IMR-90 (cell line): ENCODE results near the gene ING2. TPM values are rescaled to one million over a fixed set of nuclear protein-coding genes. Genes with fewer than 3 reads are reported as not detected.

Source experiments
- ATAC-seq: fragments of 200-7000 bp; cut with Tn5 transposase; 2 replicates; pipeline ENCODE4 v1.9.1; 2020; ENCODE audit warnings: low read depth, mild to moderate bottlenecking, moderate library complexity
- BruUV-seq: library from RNA; stranded (reverse); fragments of 400-500 nt; replicated peaks from 2 replicates; lab custom pipeline; 2021; lab: Mats Ljungman, UMichigan
- CTCF ChIA-PET: fragments of 300-600 bp; formaldehyde crosslinking; extraction: SDS; loops from one replicate; lab custom pipeline; 2021; ENCODE audit warnings: antibody characterized with exemption; lab: Yijun Ruan, JAX
- POLR2A ChIA-PET: fragments of 300-600 bp; sonication (Branson Sonifier 250); formaldehyde crosslinking; loops from one replicate; lab custom pipeline; 2022; ENCODE audit warnings: antibody characterized with exemption; ENCODE audit not compliant: unreplicated experiment; lab: Charles Lee
- DNase-seq: peaks from one replicate; pipeline ENCODE4 v3.0.0; 2013
- H2AFZ ChIP-seq: replicated peaks from 2 replicates; pipeline ENCODE3; 2013; ENCODE audit warnings: low read length, mild to moderate bottlenecking; ENCODE audit not compliant: poor library complexity
- H2AK5ac ChIP-seq: 2 replicates; pipeline ENCODE4 v1.6.1; 2013; ENCODE audit warnings: low read depth, low read length, inconsistent platforms
- H2AK9ac ChIP-seq: replicated peaks from 2 replicates; pipeline ENCODE3; 2013; ENCODE audit warnings: mild to moderate bottlenecking, low read depth, low read length, moderate library complexity; ENCODE audit not compliant: poor library complexity
- H2BK120ac ChIP-seq: 2 replicates; pipeline ENCODE4 v1.6.1; 2013; ENCODE audit warnings: low read depth, low read length, inconsistent platforms
- H2BK15ac ChIP-seq: 3 replicates; pipeline ENCODE4 v1.6.1; 2013; ENCODE audit warnings: low read depth, low read length, inconsistent platforms
- H2BK20ac ChIP-seq: 2 replicates; pipeline ENCODE4 v1.6.1; 2013; ENCODE audit warnings: low read depth, mild to moderate bottlenecking, inconsistent platforms, low read length, moderate library complexity
- H2BK5ac ChIP-seq: 2 replicates; pipeline ENCODE4 v1.6.1; 2013; ENCODE audit warnings: mild to moderate bottlenecking, low read depth, low read length, inconsistent platforms; ENCODE audit not compliant: poor library complexity, severe bottlenecking
- H3K14ac ChIP-seq: replicated peaks from 2 replicates; pipeline ENCODE4 v1.6.1; 2013; ENCODE audit warnings: low read depth, low read length, inconsistent platforms
- H3K18ac ChIP-seq: 2 replicates; pipeline ENCODE4 v1.6.1; 2013; ENCODE audit warnings: low read depth, low read length, control low read depth
- H3K23ac ChIP-seq: 2 replicates; pipeline ENCODE4 v1.6.1; 2013; ENCODE audit warnings: low read depth, low read length, inconsistent platforms
- H3K27ac ChIP-seq: 2 replicates; pipeline ENCODE4 v1.5.1; 2013; ENCODE audit warnings: mild to moderate bottlenecking, control low read depth, low read length; ENCODE audit not compliant: insufficient read depth
- H3K27me3 ChIP-seq: 2 replicates; pipeline ENCODE4 v1.6.1; 2013; ENCODE audit warnings: low read length; ENCODE audit not compliant: control insufficient read depth, insufficient read depth
- H3K36me3 ChIP-seq: 2 replicates; pipeline ENCODE4 v1.6.1; 2013; ENCODE audit warnings: low read length, mixed read lengths; ENCODE audit not compliant: control insufficient read depth, insufficient read depth
- H3K4ac ChIP-seq: 2 replicates; pipeline ENCODE4 v1.6.1; 2013; ENCODE audit warnings: low read depth, low read length, inconsistent platforms
- H3K4me1 ChIP-seq: 2 replicates; pipeline ENCODE4 v1.6.1; 2013; ENCODE audit warnings: low read length, mixed read lengths; ENCODE audit not compliant: control insufficient read depth, insufficient read depth
- H3K4me2 ChIP-seq: 2 replicates; pipeline ENCODE4 v1.6.1; 2013; ENCODE audit warnings: low read depth, mild to moderate bottlenecking, control low read depth, low read length, moderate library complexity
- H3K4me3 ChIP-seq: 2 replicates; pipeline ENCODE4 v1.5.1; 2013; ENCODE audit warnings: low read depth, mild to moderate bottlenecking, control low read depth, low read length, moderate library complexity; ENCODE audit not compliant: insufficient read depth
- H3K56ac ChIP-seq: 2 replicates; pipeline ENCODE4 v1.6.1; 2013; ENCODE audit warnings: low read length, inconsistent platforms; ENCODE audit not compliant: insufficient read depth; ENCODE audit errors: extremely low read depth
- H3K79me1 ChIP-seq, 2 experiments: 2 replicates each; pipeline ENCODE4 v1.6.1; 2013; ENCODE audit warnings: low read length in 2 of 2, inconsistent platforms in 1 of 2, low read depth in 1 of 2
- H3K9ac ChIP-seq: 2 replicates; pipeline ENCODE4 v1.6.1; 2013; ENCODE audit warnings: low read depth, low read length, control low read depth
- H3K9me1 ChIP-seq: 2 replicates; pipeline ENCODE4 v1.6.1; 2013; ENCODE audit warnings: low read length, inconsistent platforms; ENCODE audit not compliant: insufficient read depth
- H3K9me3 ChIP-seq: 2 replicates; pipeline ENCODE4 v1.6.1; 2013; ENCODE audit warnings: low read length; ENCODE audit not compliant: control insufficient read depth, insufficient read depth
- H4K20me1 ChIP-seq: 2 replicates; pipeline ENCODE4 v1.6.1; 2013; ENCODE audit warnings: low read length, inconsistent platforms; ENCODE audit not compliant: insufficient read depth
- H4K5ac ChIP-seq: 2 replicates; pipeline ENCODE4 v1.6.1; 2013; ENCODE audit warnings: mild to moderate bottlenecking, low read depth, low read length, control low read depth
- H4K8ac ChIP-seq, 2 experiments: 2 replicates each; pipeline ENCODE4 v1.6.1; 2013; ENCODE audit warnings: low read depth in 2 of 2, low read length in 2 of 2, control low read depth in 1 of 2, inconsistent platforms in 1 of 2
- H4K91ac ChIP-seq: 2 replicates; pipeline ENCODE4 v1.6.1; 2013; ENCODE audit warnings: low read depth, low read length, inconsistent platforms; ENCODE audit not compliant: insufficient read depth
- BHLHE40 ChIP-seq: fragments of 150-350 bp; IDR thresholded peaks from 2 replicates; pipeline ENCODE4 v1.6.1; 2016; ENCODE audit warnings: mild to moderate bottlenecking, low read depth, low read length
- CEBPB ChIP-seq: IDR thresholded peaks from 2 replicates; pipeline ENCODE4 v1.6.1; 2012; ENCODE audit warnings: low read depth, low read length, improper control_type of control experiment
- CHD1 ChIP-seq: IDR thresholded peaks from 2 replicates; pipeline ENCODE4 v1.6.1; 2012; ENCODE audit warnings: low read depth, low read length, improper control_type of control experiment
- ELK1 ChIP-seq: fragments of 150-350 bp; IDR thresholded peaks from 2 replicates; pipeline ENCODE4 v1.6.1; 2016; ENCODE audit warnings: low read depth, mild to moderate bottlenecking, low read length, moderate library complexity, borderline replicate concordance
- FOS ChIP-seq: fragments of 150-350 bp; IDR thresholded peaks from 2 replicates; pipeline ENCODE4 v1.6.1; 2016; ENCODE audit warnings: low read depth, low read length
- MAFK ChIP-seq: IDR thresholded peaks from 2 replicates; pipeline ENCODE4 v1.6.1; 2012; ENCODE audit warnings: low read depth, low read length, improper control_type of control experiment
- MAZ ChIP-seq: IDR thresholded peaks from 2 replicates; pipeline ENCODE4 v1.6.1; 2012; ENCODE audit warnings: low read depth, mild to moderate bottlenecking, low read length, improper control_type of control experiment, moderate library complexity, borderline replicate concordance
- MXI1 ChIP-seq: IDR thresholded peaks from 2 replicates; pipeline ENCODE4 v1.6.1; 2012; ENCODE audit warnings: low read depth, mild to moderate bottlenecking, low read length, moderate library complexity, borderline replicate concordance
- NFE2L2 ChIP-seq: fragments of 150-350 bp; IDR thresholded peaks from 2 replicates; pipeline ENCODE4 v1.6.1; 2016; ENCODE audit warnings: low read depth, mild to moderate bottlenecking, low read length
- POLR2A ChIP-seq: IDR thresholded peaks from 2 replicates; pipeline ENCODE4 v1.6.1; 2012; ENCODE audit warnings: mild to moderate bottlenecking, low read depth, low read length
- RAD21 ChIP-seq: IDR thresholded peaks from 2 replicates; pipeline ENCODE4 v1.6.1; 2012; ENCODE audit warnings: low read length, improper control_type of control experiment
- RCOR1 ChIP-seq: IDR thresholded peaks from 2 replicates; pipeline ENCODE4 v1.6.1; 2012; ENCODE audit warnings: mild to moderate bottlenecking, low read length, improper control_type of control experiment; ENCODE audit not compliant: insufficient replicate concordance
- RFX5 ChIP-seq: IDR thresholded peaks from 2 replicates; pipeline ENCODE4 v1.8.0; 2012; ENCODE audit warnings: low read depth, mild to moderate bottlenecking, low read length, moderate library complexity
- SMC3 ChIP-seq: fragments of 150-350 bp; IDR thresholded peaks from 2 replicates; pipeline ENCODE4 v1.6.1; 2016; ENCODE audit warnings: low read depth, mild to moderate bottlenecking, antibody characterized with exemption, low read length, moderate library complexity
- WGBS, 2 experiments: methylation state at CpG; one replicate each; pipeline versions ENCODE4 v1.1.5 to v1.1.7; 2013; ENCODE audit warnings: missing lambda C conversion rate in 2 of 2; ENCODE audit not compliant: insufficient read length in 1 of 2; ENCODE audit errors: extremely low coverage in 2 of 2; 5-methylcytosine and 5-hydroxymethylcytosine counted together
- dilution Hi-C: fragments of 300-500 bp; cut with HindIII; formaldehyde crosslinking; loops from one replicate; pipeline ENCODE4 v1.14.3; 2018; ENCODE audit warnings: low sequenced_read_pairs; ENCODE audit not compliant: unreplicated experiment
- in situ Hi-C: fragments of 300-500 bp; cut with MboI; formaldehyde crosslinking; loops from 3 replicates; pipeline ENCODE4 v1.14.3; 2019; ENCODE audit warnings: low sequenced_read_pairs, inconsistent platforms, mixed read lengths
- intact Hi-C: fragments of 100-400 bp; cut with micrococcal nuclease; formaldehyde crosslinking; loops from 2 replicates; pipeline ENCODE4 v1.10.0; 2022
- polyA plus RNA-seq, 3 experiments: library from polyadenylated mRNA; depleted of rRNA; stranded (reverse); fragments of >200 nt; gene quantifications; 2 replicates each; pipeline ENCODE4 v1.2.3, GENCODE V29; 2012; ENCODE audit warnings: low replicate concordance in 1 of 3
- total RNA-seq: library from RNA; depleted of rRNA; stranded (reverse); fragments of >200 nt; gene quantifications from 2 replicates; pipeline ENCODE4 v1.2.3, GENCODE V29; 2012
- TF ChIP-seq, protein P1 (sequence below): fragments of 150-350 bp; IDR thresholded peaks from 2 replicates; pipeline ENCODE4 v1.6.1; 2017; ENCODE audit warnings: mild to moderate bottlenecking, antibody characterized with exemption, low read length, low read depth

ING2 gene
- total and polyA plus RNA-seq, 2 of the 4 experiments (the other 2 are of a cell fraction): 2.5 to 9.5 TPM

- Histone ChIP-seq H3K18ac (no peak overlapping the region), H4K5ac (no peak overlapping the region), H2BK120ac (no peak overlapping the region), H3K4ac (no peak overlapping the region), H3K14ac (no peak overlapping the region), H3K27ac (no peak overlapping the region), H2AFZ (no peak overlapping the region), H2BK15ac (no peak overlapping the region), H3K56ac (no peak overlapping the region), H4K91ac (no peak overlapping the region), H3K9me1 (no peaks in the 10 kb centered on the region), H2BK20ac (no peak overlapping the region), H3K36me3 (no peaks in the 10 kb centered on the region), H3K9ac (no peak overlapping the region), H3K4me2 (no peak overlapping the region), H2BK5ac (no peak overlapping the region), H3K27me3 (no peaks in the 10 kb centered on the region), H2AK9ac (no peak overlapping the region), H3K23ac (no peak overlapping the region), H3K79me1 (no peaks in the 10 kb centered on the region), H2AK5ac (no peak overlapping the region), H3K9me3 (peaks cover 4% of the 10 kb centered on the region), H4K8ac (no peak overlapping the region), H3K4me3 (no peak overlapping the region), H3K4me1 (peaks cover 2% of the 10 kb centered on the region; the same call in 1 of the 2 replicates), H4K20me1 (no peaks in the 10 kb centered on the region)
- BruUV-seq: no TSS peak
- TF ChIP-seq MAZ (no peak), BHLHE40 (no peak), ELK1 (no peak), MAFK (no peak), POLR2A (no peak), CEBPB (no peak), RFX5 (no peak), FOS (no peak), MXI1 (no peak), CHD1 (no peak), SMC3 (no peak), RCOR1 (no peak), NFE2L2 (no peak), RAD21 (no peak)
- TF ChIP-seq, protein P1, sequence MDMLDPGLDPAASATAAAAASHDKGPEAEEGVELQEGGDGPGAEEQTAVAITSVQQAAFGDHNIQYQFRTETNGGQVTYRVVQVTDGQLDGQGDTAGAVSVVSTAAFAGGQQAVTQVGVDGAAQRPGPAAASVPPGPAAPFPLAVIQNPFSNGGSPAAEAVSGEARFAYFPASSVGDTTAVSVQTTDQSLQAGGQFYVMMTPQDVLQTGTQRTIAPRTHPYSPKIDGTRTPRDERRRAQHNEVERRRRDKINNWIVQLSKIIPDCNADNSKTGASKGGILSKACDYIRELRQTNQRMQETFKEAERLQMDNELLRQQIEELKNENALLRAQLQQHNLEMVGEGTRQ: no peak
- no peak for DNase-seq
- no CpG with 5 or more reads among the region's 3 CpGs for WGBS, 2 experiments
- dilution Hi-C loops (no loop called here), in situ Hi-C loops (no loop called here), intact Hi-C loops (no loop called here)
- POLR2A ChIA-PET: no interaction called here
- CTCF ChIA-PET: no interaction called here
- ATAC-seq: no peak
Measured at GRCh38 chr4:183548306-183548705, 43.4 kb downstream of the ING2 start.
